HepG2 (cell line): ENCODE data around the gene STYK1.

ENCODE experiments used
- NR2F6 ChIP-seq, 2 experiments: IDR thresholded peaks; 2 replicates each; pipeline ENCODE4 v1.6.1; 2016; ENCODE audit warnings: antibody characterized with exemption in 1 of 2, mild to moderate bottlenecking in 1 of 2
- TFAP4 ChIP-seq: sonication (generic); IDR thresholded peaks from 2 replicates; pipeline ENCODE4 v1.6.1; 2016; ENCODE audit warnings: low read depth, borderline replicate concordance
- YY1 ChIP-seq: IDR thresholded peaks from 2 replicates; pipeline ENCODE4 v1.6.1; 2011; ENCODE audit warnings: low read length, low read depth, moderate library complexity, mild to moderate bottlenecking; ENCODE audit not compliant: insufficient read depth, insufficient replicate concordance
- ZNF274 ChIP-seq: sonication (generic); formaldehyde crosslinking; IDR thresholded peaks from 2 replicates; pipeline ENCODE4 v1.5.1; 2020; ENCODE audit warnings: mild to moderate bottlenecking, missing genetic modification reagents
- ZNF329 ChIP-seq: sonication (generic); formaldehyde crosslinking; IDR thresholded peaks from 2 replicates; pipeline ENCODE4 v1.9.0; 2021; ENCODE audit warnings: low read depth, mild to moderate bottlenecking, missing genetic modification reagents
- ZNF343 ChIP-seq: sonication (generic); formaldehyde crosslinking; IDR thresholded peaks from 2 replicates; pipeline ENCODE4 v1.4.0; 2020; ENCODE audit warnings: mild to moderate bottlenecking, missing genetic modification reagents
- ZNF670 ChIP-seq: sonication (generic); formaldehyde crosslinking; IDR thresholded peaks from 2 replicates; pipeline ENCODE4 v1.8.0; 2022; ENCODE audit warnings: mild to moderate bottlenecking, missing genetic modification reagents, borderline replicate concordance
- TF ChIP-seq, protein P1 (sequence below): sonication (generic); formaldehyde crosslinking; conservative IDR thresholded peaks from 2 replicates; pipeline ENCODE4 v1.4.0; 2020; ENCODE audit warnings: mild to moderate bottlenecking, missing genetic modification reagents, moderate library complexity

DNA sequence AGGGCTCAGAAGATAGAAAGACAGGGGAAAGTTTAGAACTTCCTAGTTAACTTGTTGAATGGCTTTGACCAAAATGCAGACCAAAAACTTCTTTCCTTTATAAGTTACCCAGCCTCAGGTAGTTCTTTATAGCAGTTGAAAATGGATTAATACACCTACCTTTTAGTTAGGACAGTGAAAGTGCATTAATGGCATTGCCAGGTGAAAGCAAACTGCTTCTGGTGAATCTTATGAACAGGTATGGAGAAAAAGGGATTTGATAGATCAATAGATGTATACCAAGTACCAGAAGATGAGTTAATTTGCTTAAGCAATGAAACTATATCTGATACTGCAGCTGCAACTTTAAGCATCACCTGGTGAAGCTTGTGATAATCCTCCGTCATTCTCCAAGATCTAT lies 14.2 kb upstream of the STYK1 start:
- TF ChIP-seq YY1 = no peak
- no peak for TF ChIP-seq ZNF274 (CRISPR knock-in tag)
- TF ChIP-seq, protein P1, sequence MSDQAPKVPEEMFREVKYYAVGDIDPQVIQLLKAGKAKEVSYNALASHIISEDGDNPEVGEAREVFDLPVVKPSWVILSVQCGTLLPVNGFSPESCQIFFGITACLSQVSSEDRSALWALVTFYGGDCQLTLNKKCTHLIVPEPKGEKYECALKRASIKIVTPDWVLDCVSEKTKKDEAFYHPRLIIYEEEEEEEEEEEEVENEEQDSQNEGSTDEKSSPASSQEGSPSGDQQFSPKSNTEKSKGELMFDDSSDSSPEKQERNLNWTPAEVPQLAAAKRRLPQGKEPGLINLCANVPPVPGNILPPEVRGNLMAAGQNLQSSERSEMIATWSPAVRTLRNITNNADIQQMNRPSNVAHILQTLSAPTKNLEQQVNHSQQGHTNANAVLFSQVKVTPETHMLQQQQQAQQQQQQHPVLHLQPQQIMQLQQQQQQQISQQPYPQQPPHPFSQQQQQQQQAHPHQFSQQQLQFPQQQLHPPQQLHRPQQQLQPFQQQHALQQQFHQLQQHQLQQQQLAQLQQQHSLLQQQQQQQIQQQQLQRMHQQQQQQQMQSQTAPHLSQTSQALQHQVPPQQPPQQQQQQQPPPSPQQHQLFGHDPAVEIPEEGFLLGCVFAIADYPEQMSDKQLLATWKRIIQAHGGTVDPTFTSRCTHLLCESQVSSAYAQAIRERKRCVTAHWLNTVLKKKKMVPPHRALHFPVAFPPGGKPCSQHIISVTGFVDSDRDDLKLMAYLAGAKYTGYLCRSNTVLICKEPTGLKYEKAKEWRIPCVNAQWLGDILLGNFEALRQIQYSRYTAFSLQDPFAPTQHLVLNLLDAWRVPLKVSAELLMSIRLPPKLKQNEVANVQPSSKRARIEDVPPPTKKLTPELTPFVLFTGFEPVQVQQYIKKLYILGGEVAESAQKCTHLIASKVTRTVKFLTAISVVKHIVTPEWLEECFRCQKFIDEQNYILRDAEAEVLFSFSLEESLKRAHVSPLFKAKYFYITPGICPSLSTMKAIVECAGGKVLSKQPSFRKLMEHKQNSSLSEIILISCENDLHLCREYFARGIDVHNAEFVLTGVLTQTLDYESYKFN (CRISPR knock-in tag) = no peak
- no peak for TF ChIP-seq ZNF670 (CRISPR knock-in tag)
- TF ChIP-seq TFAP4 = no peak
- TF ChIP-seq ZNF329 = no peak
- no peak for TF ChIP-seq NR2F6 (IDR thresholded peaks at IDR 0.05)
- TF ChIP-seq NR2F6 (CRISPR knock-in tag; IDR thresholded peaks at IDR 0.05) = no peak
- no peak for TF ChIP-seq ZNF343 (CRISPR knock-in tag)
